Measurements from ENCODE around the gene FBXW10B.
"Not testable (repeated sequence)": the region's sequence is repeated elsewhere in the genome, so short reads cannot be mapped to it uniquely, and the experiment has no call there.

The FBXW10B gene

GRCh38 chr17:15619331-15620058 lies at the start of gene FBXW10B:
FBXW10B (minus strand) TSS chr17:15619704; CDS start chr17:15619512, 192 bp downstream.
- DNase-seq: not testable (repeated sequence)

- DNase-seq: no peak
Observed at GRCh38 chr17:15663691-15664090, 44.2 kb upstream of the FBXW10B start.

GRCh38 chr17:15663176-15663575 lies 43.7 kb upstream of the FBXW10B start:
- DNase-seq: no peak

- no peak for DNase-seq
Observed at GRCh38 chr17:15662681-15663080, 43.2 kb upstream of the FBXW10B start.

GRCh38 chr17:15660077-15660476 lies 40.6 kb upstream of the FBXW10B start:
- no peak for DNase-seq

- no peak for DNase-seq
Observed at GRCh38 chr17:15659663-15660062, 40.2 kb upstream of the FBXW10B start.

GRCh38 chr17:15659236-15659635 lies 39.7 kb upstream of the FBXW10B start:
- DNase-seq: no peak

GRCh38 chr17:15658296-15658695 lies 38.8 kb upstream of the FBXW10B start:
- no peak for DNase-seq

- no peak for DNase-seq
Observed at GRCh38 chr17:15657868-15658267, 38.4 kb upstream of the FBXW10B start.

- DNase-seq: no peak
Observed at GRCh38 chr17:15654886-15655561, 35.5 kb upstream of the FBXW10B start.

- not testable (repeated sequence) for DNase-seq
Observed at GRCh38 chr17:15654401-15654800, 34.9 kb upstream of the FBXW10B start.

GRCh38 chr17:15652960-15653359 lies 33.5 kb upstream of the FBXW10B start:
- no peak for DNase-seq

- DNase-seq: peak; percentile 70 to 92
Observed at GRCh38 chr17:15651583-15652110, 32.1 kb upstream of the FBXW10B start.

GRCh38 chr17:15650741-15651582 lies 31.5 kb upstream of the FBXW10B start:
- DNase-seq: no peak

- no peak for DNase-seq
Observed at GRCh38 chr17:15649861-15650421, 30.4 kb upstream of the FBXW10B start.

- no peak for DNase-seq
Observed at GRCh38 chr17:15648386-15648785, 28.9 kb upstream of the FBXW10B start.

- DNase-seq: not testable (repeated sequence)
Observed at GRCh38 chr17:15645942-15646312, 26.4 kb upstream of the FBXW10B start.

GRCh38 chr17:15645099-15645941 lies 25.8 kb upstream of the FBXW10B start:
- DNase-seq: not testable (repeated sequence)

GRCh38 chr17:15642505-15643251 lies 23.2 kb upstream of the FBXW10B start:
- DNase-seq: not testable (repeated sequence)

- DNase-seq: not testable (repeated sequence)
Observed at GRCh38 chr17:15642014-15642413, 22.5 kb upstream of the FBXW10B start.

- not testable (repeated sequence) for DNase-seq
Observed at GRCh38 chr17:15630930-15631453, 11.5 kb upstream of the FBXW10B start.
